LNCAP (cell line): ENCODE data around the gene ZNF438.

ENCODE experiments used
- TF ChIP-seq, protein P1 (sequence below): fragments of 450-650 bp; IDR thresholded peaks from 2 replicates; pipeline ENCODE4 v1.5.1; 2017; ENCODE audit warnings: mild to moderate bottlenecking

Gene ZNF438

DNA sequence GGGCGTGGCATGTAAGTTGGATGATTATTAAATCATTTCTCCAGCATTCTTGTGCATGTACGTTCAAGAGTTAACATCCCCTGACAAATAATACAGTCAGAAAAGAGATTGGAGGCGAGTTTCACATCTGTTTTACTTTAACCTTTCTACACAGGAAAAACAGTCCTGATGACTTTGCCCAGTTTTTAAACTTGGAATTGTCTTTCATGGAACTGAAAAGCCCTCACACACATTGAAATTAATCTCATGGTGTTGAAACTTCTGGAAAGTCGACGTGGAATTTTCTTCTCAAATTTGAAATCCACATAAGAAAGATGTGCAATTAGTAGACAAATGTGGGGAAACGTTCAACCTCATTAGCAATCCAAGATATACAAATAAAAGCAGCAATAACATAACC lies 31.2 kb upstream of the ZNF438 start:
- TF ChIP-seq, protein P1, sequence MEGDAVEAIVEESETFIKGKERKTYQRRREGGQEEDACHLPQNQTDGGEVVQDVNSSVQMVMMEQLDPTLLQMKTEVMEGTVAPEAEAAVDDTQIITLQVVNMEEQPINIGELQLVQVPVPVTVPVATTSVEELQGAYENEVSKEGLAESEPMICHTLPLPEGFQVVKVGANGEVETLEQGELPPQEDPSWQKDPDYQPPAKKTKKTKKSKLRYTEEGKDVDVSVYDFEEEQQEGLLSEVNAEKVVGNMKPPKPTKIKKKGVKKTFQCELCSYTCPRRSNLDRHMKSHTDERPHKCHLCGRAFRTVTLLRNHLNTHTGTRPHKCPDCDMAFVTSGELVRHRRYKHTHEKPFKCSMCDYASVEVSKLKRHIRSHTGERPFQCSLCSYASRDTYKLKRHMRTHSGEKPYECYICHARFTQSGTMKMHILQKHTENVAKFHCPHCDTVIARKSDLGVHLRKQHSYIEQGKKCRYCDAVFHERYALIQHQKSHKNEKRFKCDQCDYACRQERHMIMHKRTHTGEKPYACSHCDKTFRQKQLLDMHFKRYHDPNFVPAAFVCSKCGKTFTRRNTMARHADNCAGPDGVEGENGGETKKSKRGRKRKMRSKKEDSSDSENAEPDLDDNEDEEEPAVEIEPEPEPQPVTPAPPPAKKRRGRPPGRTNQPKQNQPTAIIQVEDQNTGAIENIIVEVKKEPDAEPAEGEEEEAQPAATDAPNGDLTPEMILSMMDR: no peak

- TF ChIP-seq, protein P1: no peak
Observed at GRCh38 chr10:31061941-31062340, 30.3 kb upstream of the ZNF438 start.

DNA sequence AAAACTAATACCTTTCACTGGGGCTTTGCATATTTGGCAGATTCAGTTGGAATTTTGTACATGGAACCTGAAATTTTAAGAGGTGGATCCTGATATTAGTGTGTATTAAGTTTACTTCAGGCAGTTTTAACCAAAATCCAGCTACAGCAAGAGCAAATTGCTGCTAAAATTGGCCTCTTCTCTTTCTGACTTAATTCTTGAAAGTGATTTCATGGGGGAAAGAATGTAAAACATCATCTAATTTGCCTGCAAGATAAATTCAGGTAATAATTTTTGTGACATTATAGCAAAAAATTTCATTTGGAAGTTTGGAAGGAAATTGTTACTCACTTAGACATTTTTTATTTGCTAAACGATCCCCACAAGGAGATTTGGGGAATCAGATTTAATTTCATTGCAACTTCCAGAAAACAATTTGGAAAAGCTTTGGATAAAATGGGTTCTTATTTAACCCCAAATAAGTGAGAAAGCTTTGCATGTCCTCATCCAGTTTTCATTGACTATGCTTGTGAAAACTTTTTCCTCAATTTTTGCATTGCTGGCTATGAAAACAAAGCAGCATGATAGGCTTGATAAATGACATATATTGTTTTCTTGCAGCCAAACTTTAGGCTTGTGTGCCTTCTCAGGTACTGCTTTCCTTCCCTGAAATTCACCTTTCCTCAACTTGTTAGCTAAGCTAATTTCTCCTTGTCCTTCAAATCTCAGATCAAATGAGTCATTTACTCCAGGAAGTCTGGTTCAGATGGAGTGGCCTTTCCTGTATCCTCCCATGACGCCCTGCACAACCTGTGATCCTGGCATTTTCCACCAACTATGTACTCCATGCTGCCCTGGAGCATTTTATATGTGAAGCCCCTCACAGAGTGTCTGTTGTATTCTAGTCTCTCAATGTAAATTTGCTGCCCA lies 27.4 kb upstream of the ZNF438 start:
- TF ChIP-seq, protein P1: no peak

DNA sequence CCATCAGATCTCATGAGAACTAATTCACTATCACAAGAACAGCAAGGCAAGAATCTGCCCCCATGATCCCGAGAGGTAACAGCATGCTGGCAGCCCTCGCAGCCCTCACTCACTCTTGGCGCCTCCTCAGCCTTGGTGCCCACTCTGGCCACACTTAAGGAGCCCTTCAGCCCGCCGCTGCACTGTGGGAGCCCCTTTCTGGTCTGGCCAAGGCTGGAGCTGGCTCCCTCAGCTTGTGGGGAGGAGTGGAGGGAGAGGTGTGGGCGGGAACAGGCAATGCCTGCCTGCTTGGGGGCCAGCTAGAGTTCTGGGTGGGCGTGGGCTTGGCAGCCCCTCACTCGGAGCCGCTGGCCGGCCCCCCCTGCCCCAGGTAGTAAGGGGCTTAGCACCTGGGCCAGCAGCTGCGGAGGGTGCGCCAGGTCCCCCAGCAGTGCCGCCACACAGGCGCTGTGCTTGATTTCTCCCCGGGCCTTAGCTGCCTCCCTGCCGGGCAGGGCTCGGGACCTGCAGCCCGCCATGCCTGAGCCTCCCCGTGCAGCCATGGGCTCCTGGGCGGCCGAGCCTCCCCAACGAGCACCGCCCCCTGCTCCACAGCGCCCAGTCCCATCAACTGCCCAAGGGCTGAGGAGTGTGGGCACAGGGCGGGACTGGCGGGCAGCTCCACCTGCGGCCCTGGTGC lies 24.0 kb upstream of the ZNF438 start:
- TF ChIP-seq, protein P1: no peak

DNA sequence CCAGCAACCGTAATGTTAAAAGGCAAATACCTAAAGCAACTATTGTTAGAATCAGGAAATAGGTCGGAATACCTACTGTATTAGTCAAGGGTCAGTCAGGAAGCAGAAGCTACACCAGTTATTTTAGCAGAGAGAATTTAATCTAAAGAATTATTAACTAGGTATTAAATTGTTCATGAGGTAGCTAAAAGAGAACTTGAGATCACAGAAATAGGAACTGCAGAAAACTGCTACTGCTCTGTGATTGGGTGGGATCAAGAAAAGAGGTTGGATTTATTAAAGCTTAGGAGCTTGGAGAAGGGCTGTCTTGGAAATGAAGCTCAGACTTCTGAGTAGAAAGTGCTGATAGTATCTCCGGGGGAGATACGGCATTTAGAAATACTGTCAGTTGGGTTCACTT lies 20.0 kb upstream of the ZNF438 start:
- TF ChIP-seq, protein P1: no peak

DNA sequence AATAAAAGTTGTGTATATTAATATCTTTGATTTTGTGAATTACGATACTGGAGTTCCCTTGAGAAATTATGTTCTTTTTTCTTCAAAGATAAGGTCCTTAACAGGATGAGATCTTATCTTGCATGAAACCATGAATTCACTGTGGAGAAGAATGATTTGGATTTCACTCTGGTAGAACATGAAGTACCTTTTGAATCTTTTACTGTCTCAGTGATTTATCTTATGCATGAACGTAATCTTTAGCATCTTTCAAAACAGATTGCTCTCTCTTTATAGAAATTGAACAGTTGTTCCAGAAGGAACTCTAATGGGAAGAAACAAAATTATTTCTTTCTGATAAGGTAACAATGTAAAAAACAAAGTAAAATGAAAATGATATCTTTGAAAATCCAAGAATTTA lies 11.0 kb upstream of the ZNF438 start:
- TF ChIP-seq, protein P1: no peak

DNA sequence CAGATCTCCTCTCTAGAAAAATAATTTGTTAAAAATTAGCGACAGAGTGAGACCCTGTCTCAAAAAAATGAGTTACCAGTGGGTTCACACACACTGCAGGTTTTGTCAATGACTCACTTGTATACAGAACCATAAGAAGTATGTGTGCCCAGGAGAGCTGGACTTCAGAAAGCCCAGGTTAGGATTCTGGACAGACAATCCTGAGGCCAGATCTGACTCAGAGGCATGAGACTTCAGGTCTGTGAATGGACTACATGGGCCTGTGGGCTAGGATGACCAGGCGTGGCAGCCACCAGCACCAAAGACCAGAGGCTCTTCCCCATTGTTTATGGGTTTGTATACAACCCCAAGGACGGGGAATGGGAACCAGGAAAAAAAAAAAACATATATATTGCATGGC lies 9.3 kb upstream of the ZNF438 start:
- TF ChIP-seq, protein P1: no peak
